ENCODE results near the gene XPO6. TPM values are rescaled to one million over a fixed set of nuclear protein-coding genes. Genes with fewer than 3 reads are reported as not detected.

The XPO6 gene
- total RNA-seq, 4 donors from 2014 or later: 94.7 to 272 (median 130) TPM

DNA sequence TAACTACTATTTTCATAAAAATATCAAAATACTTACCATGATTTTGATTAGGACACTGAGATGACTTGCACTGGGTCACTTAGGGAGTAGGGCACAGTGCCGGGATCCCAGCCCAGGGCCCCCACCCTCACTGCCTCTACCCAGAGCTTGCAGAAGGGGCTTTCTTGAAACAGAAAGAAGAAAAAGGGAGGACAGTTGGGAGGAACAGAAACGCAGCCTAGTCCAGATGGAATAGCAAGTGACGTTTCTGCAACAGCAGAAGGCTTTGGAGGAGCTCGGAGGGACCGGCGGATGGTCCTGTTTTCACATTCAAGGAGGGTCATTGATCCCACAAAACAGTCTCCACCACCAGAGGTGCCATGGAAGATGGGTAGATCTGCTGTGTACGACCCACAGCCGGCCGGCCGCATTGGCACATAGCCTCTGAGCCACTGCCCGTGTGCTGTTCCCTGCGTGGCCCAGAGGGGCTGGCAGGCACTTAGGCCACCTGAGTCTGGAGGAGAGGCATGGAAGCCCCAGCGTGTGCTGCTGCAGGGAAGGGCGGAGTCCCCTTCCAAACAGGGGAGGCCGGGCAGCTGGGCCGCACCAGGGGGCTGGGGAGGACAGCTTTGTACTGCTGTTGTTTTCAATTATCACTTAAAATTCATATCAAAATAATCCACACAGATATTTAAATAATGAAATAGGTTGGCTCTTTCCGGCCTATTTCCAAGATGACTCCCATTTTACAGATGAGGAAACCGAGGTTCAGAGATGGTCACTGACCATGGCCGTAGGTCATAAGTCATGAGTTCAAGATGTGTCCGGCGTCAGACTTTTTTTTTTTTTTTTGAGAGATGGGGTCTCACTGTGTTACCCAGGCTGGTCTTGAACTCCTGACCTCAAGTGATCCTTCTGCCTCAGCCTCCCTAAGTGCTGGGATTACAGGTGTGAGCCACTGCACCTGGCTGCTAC, 125.3 kb downstream of the XPO6 start:
- no peaks in the 10 kb centered on the region for H3K4me1 ChIP-seq
- H3K27me3 ChIP-seq: no peaks in the 10 kb centered on the region
- H3K27ac ChIP-seq: no peak overlapping the region
- no peaks in the 10 kb centered on the region for H3K9me3 ChIP-seq
- no peak for DNase-seq
- no peak overlapping the region for H3K4me3 ChIP-seq
- no peaks in the 10 kb centered on the region for H3K36me3 ChIP-seq
- no peak for TF ChIP-seq POLR2A (IDR thresholded peaks at IDR 0.05)
- TF ChIP-seq, protein P1, sequence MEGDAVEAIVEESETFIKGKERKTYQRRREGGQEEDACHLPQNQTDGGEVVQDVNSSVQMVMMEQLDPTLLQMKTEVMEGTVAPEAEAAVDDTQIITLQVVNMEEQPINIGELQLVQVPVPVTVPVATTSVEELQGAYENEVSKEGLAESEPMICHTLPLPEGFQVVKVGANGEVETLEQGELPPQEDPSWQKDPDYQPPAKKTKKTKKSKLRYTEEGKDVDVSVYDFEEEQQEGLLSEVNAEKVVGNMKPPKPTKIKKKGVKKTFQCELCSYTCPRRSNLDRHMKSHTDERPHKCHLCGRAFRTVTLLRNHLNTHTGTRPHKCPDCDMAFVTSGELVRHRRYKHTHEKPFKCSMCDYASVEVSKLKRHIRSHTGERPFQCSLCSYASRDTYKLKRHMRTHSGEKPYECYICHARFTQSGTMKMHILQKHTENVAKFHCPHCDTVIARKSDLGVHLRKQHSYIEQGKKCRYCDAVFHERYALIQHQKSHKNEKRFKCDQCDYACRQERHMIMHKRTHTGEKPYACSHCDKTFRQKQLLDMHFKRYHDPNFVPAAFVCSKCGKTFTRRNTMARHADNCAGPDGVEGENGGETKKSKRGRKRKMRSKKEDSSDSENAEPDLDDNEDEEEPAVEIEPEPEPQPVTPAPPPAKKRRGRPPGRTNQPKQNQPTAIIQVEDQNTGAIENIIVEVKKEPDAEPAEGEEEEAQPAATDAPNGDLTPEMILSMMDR (IDR thresholded peaks at IDR 0.05): no peak

DNA sequence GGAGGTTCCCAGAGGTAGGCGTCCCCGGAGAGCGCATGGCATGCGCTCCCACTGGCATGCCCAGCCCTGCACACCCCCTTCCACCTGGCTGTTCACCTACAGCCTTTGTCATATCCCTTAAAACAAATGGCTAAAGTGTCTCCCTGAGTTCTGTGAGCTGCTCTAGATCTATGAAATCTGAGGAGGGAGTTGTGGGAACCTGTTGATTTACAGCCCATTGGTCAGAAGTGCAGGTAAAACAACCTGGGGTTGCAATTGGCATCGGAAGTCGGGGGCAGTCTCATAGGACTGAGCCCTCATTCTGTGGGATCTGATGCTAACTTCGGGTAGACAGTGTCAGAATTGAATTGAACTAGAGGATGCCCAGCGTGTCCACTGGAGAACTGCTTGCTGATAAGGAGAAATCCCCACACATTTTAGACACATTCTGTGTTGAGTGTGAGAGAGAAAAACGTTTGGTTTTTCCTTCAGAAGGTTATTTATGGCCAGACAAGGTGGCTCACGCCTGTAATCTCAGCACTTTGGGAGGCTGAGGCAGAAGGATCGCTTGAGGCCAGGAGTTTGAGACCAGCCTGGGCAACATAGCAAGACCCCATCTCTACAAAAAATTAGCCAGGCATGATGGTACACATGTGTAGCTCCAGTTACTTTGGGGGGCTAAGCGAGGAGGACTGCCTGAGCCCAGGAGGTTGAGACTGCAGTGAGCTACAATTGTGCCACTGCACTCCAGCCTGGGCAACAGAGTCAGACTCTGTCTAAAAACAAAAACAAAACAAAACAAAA, 126.2 kb downstream of the XPO6 start:
- no peak for TF ChIP-seq POLR2A (IDR thresholded peaks at IDR 0.05)
- TF ChIP-seq, protein P1 (IDR thresholded peaks at IDR 0.05): no peak
- Histone ChIP-seq H3K9me3 (no peaks in the 10 kb centered on the region), H3K27me3 (no peaks in the 10 kb centered on the region), H3K27ac (no peak overlapping the region), H3K4me1 (no peaks in the 10 kb centered on the region), H3K4me3 (no peak overlapping the region), H3K36me3 (no peaks in the 10 kb centered on the region)
- DNase-seq: no peak

DNA sequence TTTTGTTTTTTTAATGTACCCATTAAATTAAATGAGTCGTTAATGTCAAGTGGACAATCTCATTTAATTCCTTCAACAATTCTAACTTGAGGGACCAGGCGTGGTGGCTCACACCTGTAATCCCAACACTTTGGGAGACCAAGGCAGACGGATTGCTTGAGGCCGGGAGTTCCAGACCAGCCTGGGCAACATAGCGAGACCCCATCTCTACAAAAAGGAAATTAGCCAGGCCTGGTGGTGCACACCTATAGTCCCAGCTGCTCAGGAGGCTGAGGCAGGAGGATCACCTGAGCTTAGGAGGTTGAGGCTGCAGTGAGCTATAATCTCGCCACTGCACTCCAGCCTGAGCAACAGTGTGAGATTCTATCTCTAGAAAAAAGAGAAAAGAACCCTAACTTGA, 127.6 kb downstream of the XPO6 start:
- no peaks in the 10 kb centered on the region for H3K9me3 ChIP-seq
- no peak for DNase-seq
- H3K4me3 ChIP-seq: no peak overlapping the region
- TF ChIP-seq, protein P1 (IDR thresholded peaks at IDR 0.05): no peak
- no peak for TF ChIP-seq POLR2A (IDR thresholded peaks at IDR 0.05)
- H3K4me1 ChIP-seq: no peaks in the 10 kb centered on the region
- no peaks in the 10 kb centered on the region for H3K36me3 ChIP-seq
- no peak overlapping the region for H3K27ac ChIP-seq
- no peaks in the 10 kb centered on the region for H3K27me3 ChIP-seq

DNA sequence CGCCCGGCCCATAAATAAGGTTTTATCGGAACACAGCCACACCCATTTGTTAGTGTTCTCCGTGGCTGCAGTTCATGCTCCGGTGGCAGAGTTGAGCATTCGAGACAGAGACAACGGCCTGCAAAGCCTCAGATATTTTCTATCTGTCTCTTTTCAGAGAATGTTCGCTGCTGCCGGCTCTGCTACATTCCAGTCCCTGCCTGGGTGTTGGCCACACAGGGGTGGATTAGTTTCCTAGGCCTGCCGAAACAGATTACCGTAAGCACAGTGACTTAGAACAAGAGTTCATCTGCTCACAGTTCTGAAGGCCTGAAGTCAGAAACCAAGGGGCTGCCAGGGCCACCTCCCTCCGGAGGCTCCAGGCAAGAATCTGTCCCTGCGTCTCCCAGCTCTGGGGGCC, 129.1 kb downstream of the XPO6 start:
- no peaks in the 10 kb centered on the region for H3K36me3 ChIP-seq
- no peaks in the 10 kb centered on the region for H3K27me3 ChIP-seq
- no peak for DNase-seq
- no peak overlapping the region for H3K27ac ChIP-seq
- H3K9me3 ChIP-seq: no peaks in the 10 kb centered on the region
- no peak for TF ChIP-seq POLR2A (IDR thresholded peaks at IDR 0.05)
- TF ChIP-seq, protein P1 (IDR thresholded peaks at IDR 0.05): no peak
- no peak overlapping the region for H3K4me3 ChIP-seq
- no peaks in the 10 kb centered on the region for H3K4me1 ChIP-seq

DNA sequence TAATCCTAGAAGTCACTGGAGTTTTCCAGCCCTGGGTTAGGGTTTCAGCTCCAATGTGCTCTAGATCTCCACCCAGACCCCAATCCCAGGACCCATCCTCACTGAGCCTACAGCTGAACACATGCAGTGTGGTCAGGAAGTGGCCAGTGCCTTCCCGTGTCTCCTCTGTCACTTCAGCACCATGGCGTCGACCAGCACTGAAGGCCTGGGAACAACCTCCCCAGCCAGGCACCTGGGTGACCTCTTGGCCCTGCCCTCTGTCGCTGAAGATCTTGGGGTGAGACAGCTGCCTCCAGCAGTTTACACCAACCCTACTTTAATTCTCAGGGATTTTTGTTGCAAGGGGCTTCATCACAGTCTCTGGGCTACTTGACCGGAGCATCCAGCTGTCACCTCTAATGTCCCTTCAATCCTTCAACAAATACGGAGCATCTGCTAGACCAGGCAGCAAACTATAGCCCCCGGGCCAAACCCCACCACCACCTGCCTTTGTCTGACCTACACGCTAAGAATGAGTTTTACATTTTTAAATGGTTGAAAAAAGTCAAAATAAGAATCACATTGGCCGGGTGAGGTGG, 130.3 kb downstream of the XPO6 start:
- TF ChIP-seq, protein P1 (IDR thresholded peaks at IDR 0.05): no peak
- TF ChIP-seq POLR2A (IDR thresholded peaks at IDR 0.05): no peak
- H3K36me3 ChIP-seq: no peaks in the 10 kb centered on the region

More for the DNA sequence above, 130.3 kb downstream of the XPO6 start:
- no peaks in the 10 kb centered on the region for H3K4me1 ChIP-seq
- no peak overlapping the region for H3K4me3 ChIP-seq
- DNase-seq: no peak
- H3K9me3 ChIP-seq: no peaks in the 10 kb centered on the region
- H3K27me3 ChIP-seq: no peaks in the 10 kb centered on the region
- H3K27ac ChIP-seq: no peak overlapping the region
